ENCODE measurements around the gene F10. TPM values are rescaled to one million over a fixed set of nuclear protein-coding genes. Genes with fewer than 3 reads are reported as not detected.

Gene F10
- polyA plus RNA-seq, 1 of the 3 experiments (the other 2 are of a cell fraction): 12.5 TPM

DNA sequence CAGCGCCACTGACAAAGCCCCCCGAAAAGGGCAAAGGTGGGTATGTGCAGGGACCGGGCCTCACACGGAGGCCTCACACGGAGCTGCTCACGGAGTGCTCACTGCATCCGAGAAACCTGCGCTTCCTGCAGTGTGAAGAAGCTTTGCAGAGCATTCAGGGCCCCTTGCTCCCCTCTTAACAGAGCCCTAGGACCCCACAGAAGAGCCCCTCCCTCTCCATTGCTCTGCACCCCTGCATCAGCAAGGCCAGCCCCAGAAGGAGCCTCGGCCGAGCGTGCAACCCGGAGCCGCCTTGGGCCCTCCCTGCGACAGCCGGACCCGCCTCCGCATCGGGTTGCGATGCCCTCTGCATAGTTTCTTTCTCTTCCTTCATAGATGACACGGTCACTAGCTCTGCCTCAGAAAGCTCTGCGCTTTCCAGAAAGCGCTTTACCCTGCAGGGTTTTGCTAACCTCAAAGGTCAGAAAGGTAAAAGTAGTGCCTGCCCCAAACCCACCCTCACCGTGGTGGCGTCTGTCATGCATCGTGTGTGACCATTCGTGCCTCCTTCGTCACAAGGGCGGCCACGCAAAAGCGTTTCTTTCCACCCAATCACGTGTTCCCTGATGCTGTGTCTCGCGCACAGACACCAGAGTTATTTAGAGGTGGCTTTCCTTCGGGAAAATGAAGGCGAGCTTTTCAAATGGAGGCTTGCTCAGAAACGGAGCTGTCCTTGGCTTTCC, 32.7 kb upstream of the F10 start:
- Histone ChIP-seq H3K4me1 (ENCODE audit: control insufficient read depth in 1 of 2, insufficient read depth in 2 of 2, low read depth in 1 of 2, low read length in 1 of 2) (peaks cover 0 to 9% of the 10 kb centered on the region in 2 experiments; a peak in 1 of 4 replicates), H3K9me3 (no peaks in the 10 kb centered on the region), H3K36me3 (replicated peaks in 1 of 2; ENCODE audit: control insufficient read depth in 1 of 2, insufficient read depth in 2 of 2, low read length in 1 of 2) (no peaks in the 10 kb centered on the region), H3K79me2 (ENCODE audit: insufficient read depth) (no peaks in the 10 kb centered on the region), H3K4me3 (ENCODE audit: low read depth in 2 of 2, low read length in 1 of 2) (no peak overlapping the region), H3K9me2 (no peaks in the 10 kb centered on the region), H3K27ac (ENCODE audit: low read depth in 2 of 2, low read length in 1 of 2) (no peak overlapping the region), H2AFZ (ENCODE audit: low read depth) (no peak overlapping the region), H3K27me3 (ENCODE audit: insufficient read depth) (no peaks in the 10 kb centered on the region), H3K9ac (no peak overlapping the region), H3F3A (replicated peaks; ENCODE audit: insufficient read depth) (no peaks in the 10 kb centered on the region), H4K20me1 (ENCODE audit: insufficient read depth) (no peaks in the 10 kb centered on the region), H3K4me2 (no peak overlapping the region)
- WGBS (ENCODE audit: low lambda C conversion rate): 84% methylated on average over 28 of the region's 36 CpGs
- POLR2A ChIA-PET: no interaction called here
- TF ChIP-seq TAF1 (IDR thresholded peaks at IDR 0.05; ENCODE audit: borderline replicate concordance, low read depth, low read length): no peak
- DNase-seq: no peak
- CTCF ChIA-PET: interaction anchor here (1.1 kb wide), 1 partner anchor 417 kb away, joined by 3 read pairs; no protein-coding TSS in a partner anchor

- Histone ChIP-seq H3F3A (replicated peaks; ENCODE audit: insufficient read depth) (no peaks in the 10 kb centered on the region), H3K4me1 (ENCODE audit: control insufficient read depth in 1 of 2, insufficient read depth in 2 of 2, low read depth in 1 of 2, low read length in 1 of 2) (peaks cover 0 to 9% of the 10 kb centered on the region in 2 experiments; a peak in 1 of 4 replicates), H3K9me3 (no peaks in the 10 kb centered on the region), H3K9ac (no peak overlapping the region), H2AFZ (ENCODE audit: low read depth) (no peak overlapping the region), H3K79me2 (ENCODE audit: insufficient read depth) (no peaks in the 10 kb centered on the region), H3K27me3 (ENCODE audit: insufficient read depth) (no peaks in the 10 kb centered on the region), H3K9me2 (no peaks in the 10 kb centered on the region), H3K4me2 (no peak overlapping the region), H3K27ac (ENCODE audit: low read depth in 2 of 2, low read length in 1 of 2) (no peak overlapping the region), H3K4me3 (ENCODE audit: low read depth in 2 of 2, low read length in 1 of 2) (no peak overlapping the region), H3K36me3 (replicated peaks in 1 of 2; ENCODE audit: control insufficient read depth in 1 of 2, insufficient read depth in 2 of 2, low read length in 1 of 2) (no peaks in the 10 kb centered on the region), H4K20me1 (ENCODE audit: insufficient read depth) (no peaks in the 10 kb centered on the region)
- DNase-seq: no peak
- ChIA-PET POLR2A (no interaction called here), CTCF (no interaction called here)
- 73% methylated on average over 13 of the region's 13 CpGs for WGBS (ENCODE audit: low lambda C conversion rate)
- TF ChIP-seq FOXM1 (IDR thresholded peaks at IDR 0.05; ENCODE audit: low read depth) (no peak), RCOR1 (IDR thresholded peaks at IDR 0.05; ENCODE audit: low read length) (no peak), TCF12 (IDR thresholded peaks at IDR 0.05) (no peak), MXI1 (IDR thresholded peaks at IDR 0.05; ENCODE audit: low read depth, low read length) (no peak), GABPA (IDR thresholded peaks at IDR 0.05; ENCODE audit: low read depth) (no peak), RFX5 (IDR thresholded peaks at IDR 0.05; ENCODE audit: low read length) (no peak), RXRA (IDR thresholded peaks at IDR 0.05; ENCODE audit: borderline replicate concordance, low read depth) (no peak), POLR2AphosphoS5 (IDR thresholded peaks at IDR 0.05; ENCODE audit: low read depth, low read length) (no peak), NFIC (IDR thresholded peaks at IDR 0.05; ENCODE audit: borderline replicate concordance) (no peak), USF2 (IDR thresholded peaks at IDR 0.05; ENCODE audit: borderline replicate concordance, low read depth, low read length) (no peak), ELF1 (IDR thresholded peaks at IDR 0.05) (no peak), MEF2A (IDR thresholded peaks at IDR 0.05; ENCODE audit: borderline replicate concordance, low read depth) (no peak)
- TF ChIP-seq, protein P1, sequence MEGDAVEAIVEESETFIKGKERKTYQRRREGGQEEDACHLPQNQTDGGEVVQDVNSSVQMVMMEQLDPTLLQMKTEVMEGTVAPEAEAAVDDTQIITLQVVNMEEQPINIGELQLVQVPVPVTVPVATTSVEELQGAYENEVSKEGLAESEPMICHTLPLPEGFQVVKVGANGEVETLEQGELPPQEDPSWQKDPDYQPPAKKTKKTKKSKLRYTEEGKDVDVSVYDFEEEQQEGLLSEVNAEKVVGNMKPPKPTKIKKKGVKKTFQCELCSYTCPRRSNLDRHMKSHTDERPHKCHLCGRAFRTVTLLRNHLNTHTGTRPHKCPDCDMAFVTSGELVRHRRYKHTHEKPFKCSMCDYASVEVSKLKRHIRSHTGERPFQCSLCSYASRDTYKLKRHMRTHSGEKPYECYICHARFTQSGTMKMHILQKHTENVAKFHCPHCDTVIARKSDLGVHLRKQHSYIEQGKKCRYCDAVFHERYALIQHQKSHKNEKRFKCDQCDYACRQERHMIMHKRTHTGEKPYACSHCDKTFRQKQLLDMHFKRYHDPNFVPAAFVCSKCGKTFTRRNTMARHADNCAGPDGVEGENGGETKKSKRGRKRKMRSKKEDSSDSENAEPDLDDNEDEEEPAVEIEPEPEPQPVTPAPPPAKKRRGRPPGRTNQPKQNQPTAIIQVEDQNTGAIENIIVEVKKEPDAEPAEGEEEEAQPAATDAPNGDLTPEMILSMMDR (IDR thresholded peaks at IDR 0.05): no peak
Measured at GRCh38 chr13:113090415-113090770, 32.2 kb upstream of the F10 start.
